Measurements from ENCODE around the gene AOPEP.

AOPEP gene

DNA sequence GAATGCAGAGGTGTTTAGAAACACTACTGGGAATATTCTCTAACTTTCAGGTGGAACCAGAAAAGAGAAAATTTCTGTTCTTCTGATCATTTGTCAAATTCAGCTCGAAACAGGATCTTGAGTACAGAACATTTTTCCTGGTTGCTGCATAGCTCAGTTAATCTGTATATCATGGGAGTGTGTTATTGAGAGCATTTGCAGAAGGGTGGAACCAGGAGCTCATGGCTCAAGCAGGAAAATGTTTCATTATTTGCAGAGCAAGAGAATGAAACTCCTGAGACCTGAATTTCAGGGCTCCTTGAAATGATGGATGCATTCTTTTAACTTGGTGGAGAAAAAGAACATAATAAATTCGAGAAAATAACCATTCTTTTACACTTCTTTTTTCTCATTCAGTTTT, 97.9 kb downstream of the AOPEP start:
- no peak for DNase-seq (ENCODE audit: low spot score)
- CTCF ChIA-PET = interaction anchor here (0.6 kb wide), 2 partner anchors 29 to 1832 kb away, joined by 4 to 5 read pairs; no protein-coding TSS in a partner anchor
- H3K27ac ChIP-seq = no peak overlapping the region
- TF ChIP-seq CTCF (conservative IDR thresholded peaks at IDR 0.05; ENCODE audit: low read depth) = no peak
- POLR2A ChIA-PET (ENCODE audit: low non-redundant PET) = no interaction called here

DNA sequence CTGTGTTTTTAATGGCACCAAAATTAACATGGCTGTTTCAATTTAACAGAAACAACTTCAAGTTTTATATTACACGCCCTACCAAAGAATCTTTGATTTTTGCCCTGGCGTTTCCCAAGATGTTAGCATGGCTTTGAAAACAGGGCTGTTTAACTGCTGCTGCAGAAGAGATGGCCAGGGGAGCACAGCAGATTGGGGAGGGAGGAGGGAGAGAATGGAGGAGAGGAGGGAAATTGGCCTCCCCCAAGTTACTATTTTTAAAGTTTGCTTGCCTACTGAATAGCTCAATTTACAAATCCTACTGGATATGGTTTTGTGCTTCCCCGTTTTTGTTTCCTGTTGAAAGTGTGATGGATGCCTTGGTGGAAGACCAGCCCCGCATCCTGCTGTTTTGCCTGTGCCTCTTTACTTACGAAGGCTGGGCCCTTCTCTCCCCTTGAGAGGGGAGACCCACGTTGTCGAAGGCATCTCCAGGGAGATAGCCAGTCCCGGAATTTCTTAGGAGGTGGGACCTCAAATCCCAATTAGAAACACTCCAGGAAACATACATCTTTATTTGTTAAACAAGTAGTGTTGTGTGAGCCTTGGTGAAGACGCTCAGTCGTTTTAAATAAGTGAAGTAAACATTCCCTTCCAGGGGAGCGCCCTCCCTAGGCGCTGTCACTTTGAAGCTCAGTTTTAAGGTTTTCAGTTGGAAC, 98.6 kb downstream of the AOPEP start:
- TF ChIP-seq CTCF (conservative IDR thresholded peaks at IDR 0.05; ENCODE audit: low read depth) = no peak
- no peak for DNase-seq (ENCODE audit: low spot score)
- ChIA-PET POLR2A (ENCODE audit: low non-redundant PET) (no interaction called here), CTCF (interaction anchor here (0.6 kb wide), 2 partner anchors 29 to 266 kb away, joined by 5 read pairs; no protein-coding TSS in a partner anchor)
- H3K27ac ChIP-seq = no peak overlapping the region

DNA sequence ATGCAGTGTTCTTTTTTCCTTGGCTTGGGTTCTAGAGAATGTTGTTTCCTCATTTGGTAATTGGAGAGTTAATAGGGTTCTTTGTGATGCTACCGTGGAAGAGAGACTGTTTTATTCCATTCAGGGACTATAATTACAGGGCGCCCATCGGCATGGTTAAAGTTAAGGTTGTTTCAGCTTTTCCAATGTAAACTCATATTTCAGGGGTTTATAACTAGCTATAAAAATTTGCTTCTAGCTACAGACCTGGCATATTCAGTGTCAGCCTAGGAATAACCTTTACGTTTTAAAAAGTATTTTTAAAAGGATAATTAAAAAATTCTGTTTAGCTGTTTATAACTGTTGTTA, 99.1 kb downstream of the AOPEP start:
- POLR2A ChIA-PET (ENCODE audit: low non-redundant PET) = no interaction called here
- no peak for TF ChIP-seq CTCF (conservative IDR thresholded peaks at IDR 0.05; ENCODE audit: low read depth)
- DNase-seq (ENCODE audit: low spot score) = no peak
- H3K27ac ChIP-seq = no peak overlapping the region
- CTCF ChIA-PET = interaction anchor here (0.6 kb wide), 1 partner anchor 266 kb away, joined by 5 read pairs; no protein-coding TSS in a partner anchor

GRCh38 chr9:94826044-94826443, 99.5 kb downstream of the AOPEP start:
- ChIA-PET CTCF (interaction anchor here (0.6 kb wide), 1 partner anchor 265 kb away, joined by 5 read pairs; no protein-coding TSS in a partner anchor), POLR2A (ENCODE audit: low non-redundant PET) (no interaction called here)
- no peak for DNase-seq (ENCODE audit: low spot score)
- no peak overlapping the region for H3K27ac ChIP-seq
- TF ChIP-seq CTCF (conservative IDR thresholded peaks at IDR 0.05; ENCODE audit: low read depth) = no peak

- CTCF ChIA-PET = no interaction called here
- no peak overlapping the region for H3K27ac ChIP-seq
- DNase-seq (ENCODE audit: low spot score) = no peak
- no peak for TF ChIP-seq CTCF (conservative IDR thresholded peaks at IDR 0.05; ENCODE audit: low read depth)
- POLR2A ChIA-PET (ENCODE audit: low non-redundant PET) = no interaction called here
These were observed 100.3 kb downstream of the AOPEP start for GRCh38 chr9:94826644-94827410.

GRCh38 chr9:94827584-94828304, 101.2 kb downstream of the AOPEP start:
- ChIA-PET CTCF (no interaction called here), POLR2A (ENCODE audit: low non-redundant PET) (no interaction called here)
- DNase-seq (ENCODE audit: low spot score) = no peak
- H3K27ac ChIP-seq = no peak overlapping the region
- TF ChIP-seq CTCF (conservative IDR thresholded peaks at IDR 0.05; ENCODE audit: low read depth) = no peak
